GM06990 (cell line): ENCODE results near the gene TP63.

Experiments
- DNase-seq: peaks from one replicate; pipeline ENCODE4 v3.0.0-alpha.2; 2011; ENCODE audit not compliant: insufficient read length; ENCODE audit errors: extremely low read depth
- H3K27me3 ChIP-seq: replicated peaks from 2 replicates; pipeline ENCODE4 v1.6.0; 2011; ENCODE audit warnings: low read length; ENCODE audit not compliant: control insufficient read depth, insufficient read depth
- H3K36me3 ChIP-seq: 2 replicates; pipeline ENCODE4 v1.5.1; 2011; ENCODE audit warnings: low read length; ENCODE audit not compliant: control insufficient read depth, insufficient read depth
- H3K4me3 ChIP-seq: replicated peaks from 2 replicates; pipeline ENCODE4 v1.5.1; 2011; ENCODE audit warnings: low read depth, mild to moderate bottlenecking, control low read depth, low read length
- TF ChIP-seq, protein P1 (sequence below): IDR thresholded peaks from 2 replicates; pipeline ENCODE4 v1.5.1; 2011; ENCODE audit warnings: low read length, control low read depth, mild to moderate bottlenecking, inconsistent platforms; ENCODE audit not compliant: insufficient read depth, poor library complexity, severe bottlenecking

The TP63 gene

DNA sequence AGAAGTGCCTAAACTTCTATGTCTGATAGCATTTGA is at the start of gene TP63:
Gene TP63 (plus strand): TSS at position 17 of the 36 bp plus-strand sequence. CDS start 127 bp downstream, outside the sequence.
- DNase-seq: no peak
- peak within 1 kb of the TSS; percentile 66 for H3K4me3 ChIP-seq

DNA sequence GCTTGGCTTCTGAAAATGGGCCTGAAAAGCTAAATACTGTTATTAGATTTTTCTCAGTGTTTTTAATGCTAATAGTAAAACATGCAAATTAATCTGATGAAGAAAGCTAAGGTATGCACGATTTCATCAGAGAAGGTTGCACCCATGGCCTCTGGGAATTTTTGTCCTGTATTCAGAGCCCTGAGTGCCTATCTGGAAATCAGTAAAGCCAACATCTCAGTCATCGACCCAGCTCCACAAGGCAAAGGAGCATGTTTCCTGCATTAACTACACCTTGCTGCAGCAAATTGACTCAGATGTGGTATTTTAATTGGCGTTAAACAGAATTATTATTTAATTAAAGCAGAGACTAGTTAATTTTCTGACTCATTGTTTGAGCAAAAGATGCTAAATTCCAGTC is 49.0 kb upstream of the TP63 start:
- Histone ChIP-seq H3K36me3 (no peaks in the 10 kb centered on the region), H3K4me3 (no peak overlapping the region), H3K27me3 (no peaks in the 10 kb centered on the region)
- DNase-seq: no peak
- TF ChIP-seq, protein P1, sequence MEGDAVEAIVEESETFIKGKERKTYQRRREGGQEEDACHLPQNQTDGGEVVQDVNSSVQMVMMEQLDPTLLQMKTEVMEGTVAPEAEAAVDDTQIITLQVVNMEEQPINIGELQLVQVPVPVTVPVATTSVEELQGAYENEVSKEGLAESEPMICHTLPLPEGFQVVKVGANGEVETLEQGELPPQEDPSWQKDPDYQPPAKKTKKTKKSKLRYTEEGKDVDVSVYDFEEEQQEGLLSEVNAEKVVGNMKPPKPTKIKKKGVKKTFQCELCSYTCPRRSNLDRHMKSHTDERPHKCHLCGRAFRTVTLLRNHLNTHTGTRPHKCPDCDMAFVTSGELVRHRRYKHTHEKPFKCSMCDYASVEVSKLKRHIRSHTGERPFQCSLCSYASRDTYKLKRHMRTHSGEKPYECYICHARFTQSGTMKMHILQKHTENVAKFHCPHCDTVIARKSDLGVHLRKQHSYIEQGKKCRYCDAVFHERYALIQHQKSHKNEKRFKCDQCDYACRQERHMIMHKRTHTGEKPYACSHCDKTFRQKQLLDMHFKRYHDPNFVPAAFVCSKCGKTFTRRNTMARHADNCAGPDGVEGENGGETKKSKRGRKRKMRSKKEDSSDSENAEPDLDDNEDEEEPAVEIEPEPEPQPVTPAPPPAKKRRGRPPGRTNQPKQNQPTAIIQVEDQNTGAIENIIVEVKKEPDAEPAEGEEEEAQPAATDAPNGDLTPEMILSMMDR: no peak

More for the DNA sequence above, at the start of gene TP63:
- Histone ChIP-seq H3K36me3 (no peaks in the 10 kb centered on the region; the same call in 1 of the 2 replicates), H3K27me3 (no peaks in the 10 kb centered on the region)
- TF ChIP-seq, protein P1: no peak

GRCh38 chr3:189584645-189585044 is 46.5 kb upstream of the TP63 start:
- Histone ChIP-seq H3K27me3 (no peaks in the 10 kb centered on the region), H3K36me3 (no peaks in the 10 kb centered on the region), H3K4me3 (no peak overlapping the region)
- TF ChIP-seq, protein P1: no peak
- no peak for DNase-seq

- no peak overlapping the region for H3K4me3 ChIP-seq
- H3K36me3 ChIP-seq: no peaks in the 10 kb centered on the region
- H3K27me3 ChIP-seq: no peaks in the 10 kb centered on the region
- DNase-seq: peak; percentile 81
- TF ChIP-seq, protein P1: no peak
Observed at GRCh38 chr3:189586941-189587663, 44.1 kb upstream of the TP63 start.

- TF ChIP-seq, protein P1: no peak
- Histone ChIP-seq H3K27me3 (no peaks in the 10 kb centered on the region), H3K4me3 (no peak overlapping the region), H3K36me3 (no peaks in the 10 kb centered on the region)
- no peak for DNase-seq
Observed at GRCh38 chr3:189587664-189588040, 43.5 kb upstream of the TP63 start.

DNA sequence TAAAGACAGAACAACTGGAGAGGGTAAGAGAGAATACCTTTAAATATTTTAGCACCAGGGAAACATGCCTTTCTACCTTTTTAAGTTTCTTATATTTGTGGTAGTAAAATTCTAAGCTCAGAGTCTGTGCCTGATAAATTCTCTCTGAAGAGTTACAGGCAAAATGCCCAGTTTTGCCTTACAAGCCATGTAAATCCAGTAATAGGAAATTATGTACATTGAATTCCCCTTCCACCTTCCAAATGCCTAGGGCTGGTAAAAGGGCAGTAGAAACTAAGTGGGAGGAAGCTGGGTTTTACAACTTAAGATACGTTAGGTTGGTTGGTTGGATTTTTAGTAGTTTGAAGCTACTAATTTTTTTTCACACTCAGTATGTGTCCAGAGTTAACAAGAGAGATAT is 43.1 kb upstream of the TP63 start:
- no peak overlapping the region for H3K4me3 ChIP-seq
- DNase-seq: no peak
- no peaks in the 10 kb centered on the region for H3K36me3 ChIP-seq
- TF ChIP-seq, protein P1: no peak
- no peaks in the 10 kb centered on the region for H3K27me3 ChIP-seq
